ENCODE results near the gene TMEM272. TPM values are rescaled to one million over a fixed set of nuclear protein-coding genes. Genes with fewer than 3 reads are reported as not detected.

TMEM272 gene
- total RNA-seq, 1 experiment from 2014 or later, result 0.17 TPM

GRCh38 chr13:51856998-51857397 is 12.0 kb upstream of the TMEM272 start (continued):
- TF ChIP-seq ATF3 (IDR thresholded peaks at IDR 0.05), result no peak
- TF ChIP-seq YY1 (IDR thresholded peaks at IDR 0.05; ENCODE audit: extremely low read depth, insufficient replicate concordance, low read depth, low read length), result no peak
- no peak for TF ChIP-seq EGR1 (IDR thresholded peaks at IDR 0.05; ENCODE audit: low read depth)
- TF ChIP-seq ZBTB33 (IDR thresholded peaks at IDR 0.05; ENCODE audit: extremely low read depth, insufficient replicate concordance, low read length), result no peak
- TF ChIP-seq CTCF (IDR thresholded peaks at IDR 0.05 in 2 of 3, conservative IDR thresholded peaks at IDR 0.05 in 1 of 3; ENCODE audit: borderline replicate concordance in 1 of 3, insufficient read depth in 1 of 3, low read depth in 2 of 3, low read length in 2 of 3), result no peak

- Histone ChIP-seq H3K4me2 (ENCODE audit: low read length) (no peak overlapping the region), H3K27me3 (ENCODE audit: insufficient read depth, low read length) (no peaks in the 10 kb centered on the region), H2AFZ (ENCODE audit: low read depth, low read length, poor library complexity, severe bottlenecking) (peak overlapping the region; percentile 66), H3K4me1 (ENCODE audit: control insufficient read depth in 1 of 2, insufficient read depth in 2 of 2, low read length in 2 of 2) (peaks cover 0 to 5% of the 10 kb centered on the region in 2 experiments; a peak in 2 of 4 replicates), H3K4me3 (replicated peaks in 1 of 2; ENCODE audit: low read depth in 1 of 2, low read length in 2 of 2) (no peak overlapping the region), H4K20me1 (ENCODE audit: insufficient read depth) (no peaks in the 10 kb centered on the region), H3K36me3 (ENCODE audit: control insufficient read depth in 1 of 2, insufficient read depth in 2 of 2, low read length in 2 of 2) (no peaks in the 10 kb centered on the region), H3K9ac (ENCODE audit: low read length) (no peak overlapping the region), H3K27ac (ENCODE audit: low read depth, low read length) (no peak overlapping the region), H3K9me2 (ENCODE audit: insufficient read depth) (no peaks in the 10 kb centered on the region), H3K79me2 (ENCODE audit: insufficient read depth, low read length) (no peaks in the 10 kb centered on the region), H3K9me3 (ENCODE audit: control insufficient read depth in 1 of 2, insufficient read depth in 1 of 2, low read depth in 1 of 2, low read length in 2 of 2) (no peaks in the 10 kb centered on the region)
- RAD21 ChIA-PET (ENCODE audit: low non-redundant PET in 1 of 2, low total read pairs in 2 of 2, uncharacterized antibody in 2 of 2, unreplicated experiment in 2 of 2), result no interaction called here
- intact Hi-C loops (cut with micrococcal nuclease), result no loop called here
- ATAC-seq (no peak), DNase-seq (ENCODE audit: low read depth, low spot score) (no peak)
- CTCF ChIA-PET, result no interaction called here
- POLR2A ChIA-PET, result no interaction called here
- no TSS peak for BruUV-seq (replicated peaks)
- TF ChIP-seq ZFX (IDR thresholded peaks at IDR 0.05), result no peak
- no peak for TF ChIP-seq CEBPB (IDR thresholded peaks at IDR 0.05; ENCODE audit: low read depth)
- no peak for TF ChIP-seq FOSL1 (IDR thresholded peaks at IDR 0.05; ENCODE audit: low read depth)
- TF ChIP-seq YY1 (IDR thresholded peaks at IDR 0.05; ENCODE audit: extremely low read depth, insufficient replicate concordance, low read depth, low read length), result no peak
- no peak for TF ChIP-seq ATF3 (IDR thresholded peaks at IDR 0.05)
- no peak for TF ChIP-seq CTCF (IDR thresholded peaks at IDR 0.05 in 2 of 3, conservative IDR thresholded peaks at IDR 0.05 in 1 of 3; ENCODE audit: borderline replicate concordance in 1 of 3, insufficient read depth in 1 of 3, low read depth in 2 of 3, low read length in 2 of 3)
- TF ChIP-seq MAX (IDR thresholded peaks at IDR 0.05), result no peak
- TF ChIP-seq POLR2AphosphoS5 (IDR thresholded peaks at IDR 0.05; ENCODE audit: low read depth, low read length), result no peak
- TF ChIP-seq EGR1 (IDR thresholded peaks at IDR 0.05; ENCODE audit: low read depth), result no peak
Observed at GRCh38 chr13:51856027-51856736, 11.2 kb upstream of the TMEM272 start.
